ENCODE measurements around the gene LYRM9. TPM values are rescaled to one million over a fixed set of nuclear protein-coding genes. Genes with fewer than 3 reads are reported as not detected.
"Not testable (repeated sequence)": the region's sequence is repeated elsewhere in the genome, so short reads cannot be mapped to it uniquely, and the experiment has no call there.

The LYRM9 gene
- total RNA-seq, 1 donor from 2014 or later: 3.6 TPM

DNA sequence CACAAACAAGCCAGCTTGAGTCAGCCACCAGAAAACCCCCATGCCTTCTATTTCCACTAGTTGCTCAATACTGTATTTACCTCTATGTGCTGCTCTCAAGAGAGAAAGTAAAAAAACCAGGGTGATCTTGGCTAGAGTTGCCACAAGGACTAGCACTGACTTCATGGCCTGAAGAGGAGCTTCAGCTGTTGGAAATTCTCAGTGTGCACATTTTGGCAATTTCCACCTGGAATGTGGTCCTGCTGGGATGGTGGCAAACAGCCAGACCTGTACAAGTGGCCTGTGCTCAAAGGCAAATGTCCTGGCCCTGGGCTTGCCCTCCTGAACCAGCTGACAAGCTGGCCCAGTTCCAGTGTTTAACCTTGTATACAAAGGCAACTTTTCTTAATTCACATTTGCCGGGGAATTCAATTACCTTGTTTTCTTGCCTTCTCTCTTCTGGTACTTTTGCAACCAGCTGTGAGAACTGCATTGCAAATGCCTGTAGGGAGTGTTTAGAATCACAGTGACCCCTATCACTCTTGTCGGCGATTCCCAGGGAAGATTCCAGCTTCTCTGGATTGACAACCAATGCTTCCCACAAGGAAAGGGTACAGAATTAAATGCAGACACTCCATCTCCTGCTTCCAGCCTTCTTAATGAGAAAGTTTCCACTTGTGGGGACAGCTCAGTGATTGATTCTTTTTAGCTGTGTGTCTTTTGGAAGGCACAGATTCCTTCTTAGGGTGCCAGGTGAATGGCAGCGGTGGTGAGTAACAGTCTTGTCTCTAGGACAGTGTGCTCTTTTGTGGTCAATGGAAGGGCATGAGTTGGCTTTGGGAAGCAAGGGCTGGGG lies 53.4 kb downstream of the LYRM9 start:
- not testable (repeated sequence) for DNase-seq (ENCODE audit: low read depth in 2 of 2)

GRCh38 chr17:27838607-27839006 lies 54.6 kb downstream of the LYRM9 start:
- not testable (repeated sequence) for DNase-seq (ENCODE audit: low read depth in 2 of 2)

DNA sequence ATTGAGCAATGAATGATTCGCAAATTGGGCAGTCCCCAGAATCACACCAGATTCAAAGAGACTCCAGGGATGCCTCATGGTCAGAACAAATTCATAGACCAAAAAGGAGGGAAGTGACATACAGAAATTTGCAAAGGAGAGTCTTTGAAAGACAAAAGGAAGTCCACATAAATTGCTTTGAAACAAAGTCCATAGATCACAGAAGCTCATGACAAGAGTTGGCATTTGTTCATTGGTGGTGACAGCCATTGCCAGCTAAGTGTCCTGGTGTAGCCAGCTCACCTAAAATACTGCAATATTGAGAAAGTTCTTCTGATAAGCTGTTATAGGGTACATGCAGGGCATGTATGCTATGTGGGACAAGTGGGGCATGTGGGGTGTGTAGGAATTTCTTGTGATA lies 55.4 kb downstream of the LYRM9 start:
- not testable (repeated sequence) for DNase-seq (ENCODE audit: low read depth in 2 of 2)

- no peak for DNase-seq (ENCODE audit: low read depth in 2 of 2)
These were observed 56.5 kb downstream of the LYRM9 start for GRCh38 chr17:27836651-27837050.

GRCh38 chr17:27834571-27834970 lies 58.6 kb downstream of the LYRM9 start:
- no peak for DNase-seq (ENCODE audit: low read depth in 2 of 2)

GRCh38 chr17:27832831-27833230 lies 60.3 kb downstream of the LYRM9 start:
- DNase-seq (ENCODE audit: low read depth in 2 of 2): no peak

GRCh38 chr17:27829888-27830287 lies 63.3 kb downstream of the LYRM9 start:
- not testable (repeated sequence) for DNase-seq (ENCODE audit: low read depth in 2 of 2)

GRCh38 chr17:27829143-27829711 lies 63.9 kb downstream of the LYRM9 start:
- DNase-seq (ENCODE audit: low read depth in 2 of 2): not testable (repeated sequence)

Other genes with a start within 250 kb of the LYRM9 start
- gene NOS2, start 92.8 kb downstream of the LYRM9 start, total RNA-seq: 0.51 and 0.77 TPM in 2 replicates
- gene NLK, start 149.3 kb upstream of the LYRM9 start, total RNA-seq: 28.9 and 35.1 TPM in 2 replicates

All from dermis microvascular lymphatic vessel endothelial cell (primary cell).